ENCODE results near the gene SMIM8. TPM values are rescaled to one million over a fixed set of nuclear protein-coding genes. Genes with fewer than 3 reads are reported as not detected.

SMIM8 gene
- total and polyA plus RNA-seq, 2 of the 4 experiments (the other 2 are of a cell fraction): 2.7 to 3.6 TPM

- no peak for ATAC-seq (ENCODE audit: low read depth)
- POLR2A ChIA-PET (ENCODE audit: unreplicated experiment): no interaction called here
Observed at GRCh38 chr6:87384449-87384848, 62.1 kb downstream of the SMIM8 start.

More at GRCh38 chr6:87384449-87384848, 62.1 kb downstream of the SMIM8 start:
- H3K56ac ChIP-seq (ENCODE audit: extremely low read depth, insufficient read depth, low read length): no peak overlapping the region
- H2BK20ac ChIP-seq (ENCODE audit: low read depth, low read length): no peak overlapping the region
- H3K23ac ChIP-seq (ENCODE audit: low read depth, low read length): no peak overlapping the region
- no peak overlapping the region for H4K5ac ChIP-seq (ENCODE audit: low read depth, low read length)
- H3K14ac ChIP-seq (replicated peaks; ENCODE audit: low read depth, low read length): no peak overlapping the region
- BruUV-seq (replicated peaks): no TSS peak
- no peaks in the 10 kb centered on the region for H3K79me1 ChIP-seq (ENCODE audit: low read depth in 1 of 2, low read length in 2 of 2)
- no peak for TF ChIP-seq RAD21 (IDR thresholded peaks at IDR 0.05; ENCODE audit: low read length)
- no peak for TF ChIP-seq SMC3 (IDR thresholded peaks at IDR 0.05; ENCODE audit: low read depth, low read length)
- TF ChIP-seq POLR2A (IDR thresholded peaks at IDR 0.05; ENCODE audit: low read depth, low read length): no peak
- TF ChIP-seq FOS (IDR thresholded peaks at IDR 0.05; ENCODE audit: low read depth, low read length): no peak
- TF ChIP-seq RFX5 (IDR thresholded peaks at IDR 0.05; ENCODE audit: low read depth, low read length): no peak
- no peak for TF ChIP-seq MXI1 (IDR thresholded peaks at IDR 0.05; ENCODE audit: borderline replicate concordance, low read depth, low read length)
- TF ChIP-seq CHD1 (IDR thresholded peaks at IDR 0.05; ENCODE audit: low read depth, low read length): no peak
- no peak for TF ChIP-seq MAZ (IDR thresholded peaks at IDR 0.05; ENCODE audit: borderline replicate concordance, low read depth, low read length)
- no peak for TF ChIP-seq NFE2L2 (IDR thresholded peaks at IDR 0.05; ENCODE audit: low read depth, low read length)
- TF ChIP-seq MAFK (IDR thresholded peaks at IDR 0.05; ENCODE audit: low read depth, low read length): no peak
- no peak for TF ChIP-seq BHLHE40 (IDR thresholded peaks at IDR 0.05; ENCODE audit: low read depth, low read length)
- no peak for TF ChIP-seq CTCF (conservative IDR thresholded peaks at IDR 0.05; ENCODE audit: low read depth, low read length)
- no peaks in the 10 kb centered on the region for H4K20me1 ChIP-seq (ENCODE audit: insufficient read depth, low read length)
- intact Hi-C loops (cut with micrococcal nuclease): no loop called here
- no peaks in the 10 kb centered on the region for H3K27me3 ChIP-seq (ENCODE audit: control insufficient read depth, insufficient read depth, low read length)
- CTCF ChIA-PET: no interaction called here
- no peak overlapping the region for H3K18ac ChIP-seq (ENCODE audit: low read depth, low read length)
- no peak overlapping the region for H3K27ac ChIP-seq (ENCODE audit: insufficient read depth, low read length)
- H3K4me1 ChIP-seq (ENCODE audit: control insufficient read depth, insufficient read depth, low read length): no peaks in the 10 kb centered on the region
- no peak overlapping the region for H2BK15ac ChIP-seq (ENCODE audit: low read depth, low read length)
- no peak overlapping the region for H4K91ac ChIP-seq (ENCODE audit: insufficient read depth, low read depth, low read length)
- no peaks in the 10 kb centered on the region for H3K9me1 ChIP-seq (ENCODE audit: insufficient read depth, low read length)
- H4K8ac ChIP-seq (ENCODE audit: low read depth in 2 of 2, low read length in 2 of 2): no peak overlapping the region
- H2BK120ac ChIP-seq (ENCODE audit: low read depth, low read length): no peak overlapping the region
- no peak for DNase-seq
- no peak overlapping the region for H3K4ac ChIP-seq (ENCODE audit: low read depth, low read length)
- no peaks in the 10 kb centered on the region for H3K36me3 ChIP-seq (ENCODE audit: control insufficient read depth, insufficient read depth, low read length)
- no peak overlapping the region for H2BK5ac ChIP-seq (ENCODE audit: low read depth, low read length, poor library complexity, severe bottlenecking)
- no peak overlapping the region for H3K4me2 ChIP-seq (ENCODE audit: low read depth, low read length)
- H2AK5ac ChIP-seq (ENCODE audit: low read depth, low read length): no peak overlapping the region
- H3K9ac ChIP-seq (ENCODE audit: low read depth, low read length): no peak overlapping the region
- H3K4me3 ChIP-seq (ENCODE audit: insufficient read depth, low read depth, low read length): no peak overlapping the region
- WGBS, 2 experiments (ENCODE audit: extremely low coverage in 2 of 2, insufficient read length in 1 of 2): no CpG with 5 or more reads among the region's 3 CpGs
- H2AFZ ChIP-seq (replicated peaks; ENCODE audit: low read length, poor library complexity): no peak overlapping the region
- no peaks in the 10 kb centered on the region for H3K9me3 ChIP-seq (ENCODE audit: control insufficient read depth, insufficient read depth, low read length)
- dilution Hi-C loops (cut with HindIII; ENCODE audit: low sequenced_read_pairs, unreplicated experiment): no loop called here
- in situ Hi-C loops (cut with MboI; ENCODE audit: low sequenced_read_pairs): loop anchor here (10.0 kb wide), 1 partner anchor 320 kb away; no protein-coding TSS in a partner anchor
- H2AK9ac ChIP-seq (replicated peaks; ENCODE audit: low read depth, low read length, poor library complexity): no peak overlapping the region

All from IMR-90 (cell line).